Kidney (tissue), 14 donors: Measurements from ENCODE around the gene TMEM43. TPM values are rescaled to one million over a fixed set of nuclear protein-coding genes. Genes with fewer than 3 reads are reported as not detected.

ENCODE experiments used
- DNase-seq, 5 donors: peaks; one replicate each; pipeline ENCODE4 v3.0.0-alpha.2; 2013 to 2020
- FAIRE-seq: peaks from 2 replicates; lab custom pipeline; 2012; peaks lifted over from hg19 to GRCh38; lab: Jason Lieb, UNC
- H3K27ac ChIP-seq, 2 donors: one replicate each; pipeline ENCODE4 v1.7.0; 2013; ENCODE audit warnings: low read depth in 2 of 2, low read length in 2 of 2, inconsistent platforms in 1 of 2
- H3K27me3 ChIP-seq: one replicate; pipeline ENCODE4 v1.7.1; 2013; ENCODE audit warnings: low read length, inconsistent platforms; ENCODE audit not compliant: control insufficient read depth, insufficient read depth
- H3K36me3 ChIP-seq, 3 donors: one replicate each; pipeline versions ENCODE4 v1.7.0 to v1.7.1; 2013; ENCODE audit warnings: low read length in 3 of 3, control low read depth in 1 of 3, inconsistent platforms in 1 of 3; ENCODE audit not compliant: insufficient read depth in 3 of 3, control insufficient read depth in 2 of 3
- H3K4me1 ChIP-seq, 3 donors: one replicate each; pipeline versions ENCODE4 v1.7.0 to v1.7.1; 2013; ENCODE audit warnings: low read length in 3 of 3, inconsistent platforms in 1 of 3, low read depth in 1 of 3; ENCODE audit not compliant: control insufficient read depth in 2 of 3, insufficient read depth in 2 of 3
- H3K4me3 ChIP-seq, 3 donors: one replicate each; pipeline versions ENCODE4 v1.7.0 to v1.8.1; 2013; ENCODE audit warnings: low read length in 3 of 3, control low read depth in 1 of 3, inconsistent platforms in 1 of 3
- H3K9ac ChIP-seq, 3 donors: one replicate each; pipeline versions ENCODE4 v1.7.0 to v1.7.1; 2013; ENCODE audit warnings: low read length in 3 of 3, control low read depth in 1 of 3, inconsistent platforms in 1 of 3
- H3K9me3 ChIP-seq, 3 donors: one replicate each; pipeline versions ENCODE4 v1.7.0 to v1.7.1; 2013; ENCODE audit warnings: low read length in 3 of 3, control low read depth in 1 of 3, inconsistent platforms in 1 of 3; ENCODE audit not compliant: control insufficient read depth in 2 of 3, insufficient read depth in 1 of 3
- intact Hi-C: fragments of 100-400 bp; cut with DNase I; formaldehyde crosslinking; loops from one replicate; pipeline ENCODE4 v1.11.1; 2022
- polyA plus RNA-seq: library from polyadenylated mRNA; stranded (reverse); fragments of 350-450 nt; fragmentation: Illumina TruSeq; extraction: RNeasy Lipid Tissue Mini Kit (QIAGEN cat#74804); gene quantifications from one replicate; pipeline ENCODE4 v1.2.3, GENCODE V29; 2014; ENCODE audit warnings: low read depth, low replicate concordance; ENCODE audit not compliant: insufficient read depth
- total RNA-seq: library from RNA; stranded (reverse); fragmentation: NEBNext Ultra II Directional; extraction: Animal tissue kit (Norgen Biotek cat#: 25700); gene quantifications from one replicate; pipeline ENCODE4 v1.2.1, GENCODE V29; 2021
- TF ChIP-seq, protein P1 (sequence below): IDR thresholded peaks from 3 replicates; pipeline ENCODE4 v1.5.1; 2012; ENCODE audit warnings: mild to moderate bottlenecking, moderate library complexity, borderline replicate concordance; ENCODE audit not compliant: insufficient read depth; ENCODE audit errors: extremely low read depth
- donor health status: control.
- donor health status: control.
- donor health status: control.
- donor health status: control.
- donor health status: control.
- donor health status: DM: yes; HTN: yes; CAD: no.
- donor health status: Normal renal cell carcinoma (clear cell type).

TMEM43 gene
- total and polyA plus RNA-seq, 2 donors from 2014 or later: 27.6 to 86.5 TPM

DNA sequence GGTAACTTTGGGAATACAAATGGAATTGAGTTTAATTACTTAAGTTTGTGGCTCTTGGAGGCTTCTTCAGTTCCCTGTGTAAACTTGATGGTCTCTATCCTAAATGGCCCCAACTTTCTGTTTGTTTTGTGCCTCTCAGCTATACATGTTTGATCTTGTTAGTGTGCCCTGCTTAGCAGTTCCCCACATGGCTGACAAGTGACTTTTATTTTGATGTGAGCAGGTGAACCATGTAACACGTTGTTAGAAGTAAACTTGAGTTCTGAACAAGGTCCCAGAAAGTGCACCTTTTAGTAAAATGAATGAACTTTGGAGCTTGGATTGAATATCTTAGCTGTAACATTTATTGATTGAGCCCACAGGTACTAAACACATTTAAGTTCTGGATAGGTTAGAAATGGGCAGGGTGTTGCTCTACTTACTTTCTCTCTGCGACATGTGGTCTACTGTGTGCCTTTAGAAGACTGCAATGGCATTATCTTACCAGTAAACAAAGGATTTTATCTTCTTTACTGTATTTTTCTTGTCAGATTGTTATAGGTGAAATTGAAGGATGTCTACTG lies 58.2 kb downstream of the TMEM43 start:
- no peak for FAIRE-seq
- intact Hi-C loops: no loop called here
- TF ChIP-seq, protein P1, sequence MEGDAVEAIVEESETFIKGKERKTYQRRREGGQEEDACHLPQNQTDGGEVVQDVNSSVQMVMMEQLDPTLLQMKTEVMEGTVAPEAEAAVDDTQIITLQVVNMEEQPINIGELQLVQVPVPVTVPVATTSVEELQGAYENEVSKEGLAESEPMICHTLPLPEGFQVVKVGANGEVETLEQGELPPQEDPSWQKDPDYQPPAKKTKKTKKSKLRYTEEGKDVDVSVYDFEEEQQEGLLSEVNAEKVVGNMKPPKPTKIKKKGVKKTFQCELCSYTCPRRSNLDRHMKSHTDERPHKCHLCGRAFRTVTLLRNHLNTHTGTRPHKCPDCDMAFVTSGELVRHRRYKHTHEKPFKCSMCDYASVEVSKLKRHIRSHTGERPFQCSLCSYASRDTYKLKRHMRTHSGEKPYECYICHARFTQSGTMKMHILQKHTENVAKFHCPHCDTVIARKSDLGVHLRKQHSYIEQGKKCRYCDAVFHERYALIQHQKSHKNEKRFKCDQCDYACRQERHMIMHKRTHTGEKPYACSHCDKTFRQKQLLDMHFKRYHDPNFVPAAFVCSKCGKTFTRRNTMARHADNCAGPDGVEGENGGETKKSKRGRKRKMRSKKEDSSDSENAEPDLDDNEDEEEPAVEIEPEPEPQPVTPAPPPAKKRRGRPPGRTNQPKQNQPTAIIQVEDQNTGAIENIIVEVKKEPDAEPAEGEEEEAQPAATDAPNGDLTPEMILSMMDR: no peak

GRCh38 chr3:14186854-14187458 lies 62.1 kb downstream of the TMEM43 start:
- FAIRE-seq: no peak
- H3K36me3 ChIP-seq: peaks cover 5 to 35% (median 11%) of the 10 kb centered on the region in 3 donors

More for the DNA sequence above, 58.2 kb downstream of the TMEM43 start:
- no peak overlapping the region for H3K9ac ChIP-seq
- no peak for DNase-seq
- H3K27ac ChIP-seq: no peak overlapping the region
- no peaks in the 10 kb centered on the region for H3K27me3 ChIP-seq
- peaks cover 5 to 38% (median 11%) of the 10 kb centered on the region in 3 donors for H3K36me3 ChIP-seq
- H3K4me3 ChIP-seq: peak overlapping the region in 1 of 3 donors; percentile 17
- H3K4me1 ChIP-seq: peaks cover 0 to 11% (median 4%) of the 10 kb centered on the region in 3 donors
- no peaks in the 10 kb centered on the region for H3K9me3 ChIP-seq

DNA sequence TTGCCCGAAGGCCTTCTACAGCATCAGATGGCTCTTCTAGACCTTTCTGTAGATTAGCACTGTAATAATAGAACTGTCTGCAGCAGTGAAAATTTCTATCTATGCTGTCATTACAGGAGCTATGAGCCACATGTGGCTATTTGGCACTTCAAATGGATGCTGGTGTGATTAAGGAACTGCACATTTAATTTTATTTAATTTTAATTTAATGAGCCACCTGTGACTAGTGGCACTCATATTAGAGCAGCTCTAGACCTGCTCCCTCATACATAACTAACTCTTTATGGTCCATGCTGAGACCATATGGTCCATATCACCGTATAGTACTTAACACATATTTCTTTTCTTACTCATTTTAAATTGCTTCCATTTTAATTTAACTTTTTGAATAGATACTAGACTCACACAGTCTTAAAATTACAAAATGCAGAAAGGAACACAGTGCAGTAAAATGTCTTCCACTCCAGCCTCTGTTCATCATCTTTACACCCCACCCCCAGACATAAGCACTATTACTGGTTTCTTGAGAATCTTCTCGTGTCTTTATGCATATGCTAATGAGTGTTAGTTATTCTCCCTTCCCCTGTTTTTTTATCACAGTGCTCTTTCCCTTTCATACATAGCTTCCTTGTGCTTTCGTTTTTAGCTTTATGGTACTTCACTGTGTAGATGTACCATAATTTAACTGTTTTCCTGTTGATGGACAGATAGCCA lies 63.3 kb downstream of the TMEM43 start:
- Histone ChIP-seq H3K36me3 (peaks cover 3 to 24% (median 11%) of the 10 kb centered on the region in 3 donors), H3K27ac (no peak overlapping the region), H3K4me3 (no peak overlapping the region), H3K9me3 (no peaks in the 10 kb centered on the region), H3K4me1 (no peaks in the 10 kb centered on the region), H3K27me3 (no peaks in the 10 kb centered on the region), H3K9ac (no peak overlapping the region)
- no peak for DNase-seq
- intact Hi-C loops: no loop called here
- FAIRE-seq: no peak
- TF ChIP-seq, protein P1: no peak

More at GRCh38 chr3:14186854-14187458, 62.1 kb downstream of the TMEM43 start:
- peaks cover 0 to 7% (median 0%) of the 10 kb centered on the region in 3 donors for H3K4me1 ChIP-seq
- TF ChIP-seq, protein P1: no peak
- no peak overlapping the region for H3K27ac ChIP-seq
- H3K9me3 ChIP-seq: no peaks in the 10 kb centered on the region
- H3K4me3 ChIP-seq: no peak overlapping the region
- intact Hi-C loops: no loop called here
- no peaks in the 10 kb centered on the region for H3K27me3 ChIP-seq
- DNase-seq: no peak
- no peak overlapping the region for H3K9ac ChIP-seq

Other genes starting within 250 kb of the TMEM43 start
- 3.3 TPM for gene WNT7A, start 245.0 kb upstream of the TMEM43 start, total RNA-seq
- gene WNT7A, start 245.0 kb upstream of the TMEM43 start, polyA plus RNA-seq: 0.13 TPM
- gene CHCHD4, start 182 bp upstream of the TMEM43 start, total RNA-seq: 12.8 TPM
- 33.6 TPM for gene CHCHD4, start 182 bp upstream of the TMEM43 start, polyA plus RNA-seq
- gene XPC, start 53.5 kb downstream of the TMEM43 start, total RNA-seq: 44.4 TPM
- 15.9 TPM for gene XPC, start 53.5 kb downstream of the TMEM43 start, polyA plus RNA-seq
- gene LSM3, start 53.8 kb downstream of the TMEM43 start, total RNA-seq: 11.9 TPM
- gene LSM3, start 53.8 kb downstream of the TMEM43 start, polyA plus RNA-seq: 30.2 TPM